HG02571 (cell line): ENCODE results near the gene CCDC85C.
"Not testable (repeated sequence)": the region's sequence is repeated elsewhere in the genome, so short reads cannot be mapped to it uniquely, and the experiment has no call there.

Source experiments
- ATAC-seq: cut with Tn5 transposase; IDR thresholded peaks from one replicate; pipeline ENCODE4 v1.9.1; 2021; ENCODE audit warnings: mild to moderate bottlenecking, moderate library complexity; ENCODE audit not compliant: unreplicated experiment

The CCDC85C gene

GRCh38 chr14:99603471-99604277, at the start of gene CCDC85C:
CCDC85C (minus strand) TSS chr14:99604207; CDS start chr14:99603959, 248 bp downstream.
- no peak for ATAC-seq

DNA sequence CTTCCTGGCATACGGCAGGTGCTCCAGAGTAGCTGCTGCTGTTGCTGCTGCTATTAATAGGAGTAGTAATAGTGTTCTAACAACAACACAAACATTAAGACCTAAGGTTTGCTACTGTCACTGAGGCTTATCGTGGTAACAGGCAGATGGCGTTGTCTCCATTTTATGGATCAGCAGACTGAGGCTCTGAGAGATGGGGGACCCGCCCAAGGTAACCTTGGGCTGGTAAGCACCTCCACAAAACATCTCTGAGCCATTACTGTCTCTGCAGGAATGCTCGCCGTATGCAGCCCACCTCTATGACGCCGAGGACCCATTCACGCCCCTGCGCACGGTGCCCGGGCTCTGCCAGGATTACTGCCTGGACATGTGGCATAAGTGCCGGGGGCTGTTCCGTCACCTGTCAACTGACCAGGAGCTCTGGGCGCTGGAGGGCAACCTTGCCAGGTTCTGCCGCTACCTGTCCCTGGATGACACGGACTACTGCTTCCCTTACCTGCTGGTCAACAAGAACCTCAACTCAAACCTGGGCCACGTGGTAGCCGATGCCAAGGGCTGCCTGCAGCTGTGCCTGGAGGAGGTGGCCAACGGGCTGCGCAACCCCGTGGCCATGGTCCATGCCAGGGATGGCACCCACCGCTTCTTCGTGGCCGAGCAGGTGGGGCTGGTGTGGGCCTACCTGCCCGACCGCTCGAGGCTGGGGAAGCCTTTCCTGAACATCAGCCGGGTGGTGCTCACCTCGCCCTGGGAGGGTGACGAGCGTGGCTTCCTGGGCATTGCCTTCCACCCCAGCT, 48.1 kb upstream of the CCDC85C start:
- no peak for ATAC-seq

DNA sequence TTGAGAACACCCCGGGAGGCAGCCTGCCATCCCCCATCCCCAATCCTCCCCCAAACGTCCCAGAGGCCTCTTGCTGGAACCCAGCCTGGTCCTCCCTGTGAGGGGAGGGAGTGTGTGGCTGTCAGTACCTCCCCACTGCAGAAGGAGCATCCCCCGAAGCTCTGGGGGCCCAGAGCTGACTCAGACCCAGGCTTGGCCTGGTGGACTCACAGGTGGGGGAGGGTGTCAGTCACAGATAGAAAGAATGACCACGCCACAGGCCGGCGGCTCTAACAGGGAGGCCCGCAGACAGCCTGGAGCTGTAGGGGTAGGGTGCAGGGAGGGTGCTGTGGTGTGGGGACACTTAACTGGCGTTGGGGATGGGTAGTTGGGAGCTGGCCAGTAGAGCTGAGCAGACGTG, 46.2 kb upstream of the CCDC85C start:
- ATAC-seq, result no peak

DNA sequence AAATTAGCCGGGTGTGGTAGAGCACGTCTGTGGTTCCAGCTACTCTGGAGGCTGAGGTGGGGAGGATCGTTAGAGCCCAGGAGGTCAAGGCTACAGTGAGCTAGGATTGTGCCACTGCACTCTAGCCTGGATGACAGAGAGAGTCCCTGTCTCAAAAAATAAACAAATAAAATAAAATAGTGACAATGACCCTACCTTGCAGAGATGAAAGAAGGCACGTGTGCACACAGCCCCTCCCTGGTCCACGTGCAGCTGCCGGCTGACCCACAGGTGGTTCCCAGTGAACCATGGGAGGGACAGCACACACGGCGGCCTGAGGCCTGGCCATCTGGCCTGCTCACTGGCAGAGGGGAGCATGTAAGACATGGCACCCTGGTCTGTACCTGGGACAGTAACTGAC, 45.6 kb upstream of the CCDC85C start:
- no peak for ATAC-seq

- ATAC-seq, result no peak
Observed at GRCh38 chr14:99649219-99649618, 45.2 kb upstream of the CCDC85C start.

- ATAC-seq, result no peak
Observed at GRCh38 chr14:99648027-99648784, 44.2 kb upstream of the CCDC85C start.

DNA sequence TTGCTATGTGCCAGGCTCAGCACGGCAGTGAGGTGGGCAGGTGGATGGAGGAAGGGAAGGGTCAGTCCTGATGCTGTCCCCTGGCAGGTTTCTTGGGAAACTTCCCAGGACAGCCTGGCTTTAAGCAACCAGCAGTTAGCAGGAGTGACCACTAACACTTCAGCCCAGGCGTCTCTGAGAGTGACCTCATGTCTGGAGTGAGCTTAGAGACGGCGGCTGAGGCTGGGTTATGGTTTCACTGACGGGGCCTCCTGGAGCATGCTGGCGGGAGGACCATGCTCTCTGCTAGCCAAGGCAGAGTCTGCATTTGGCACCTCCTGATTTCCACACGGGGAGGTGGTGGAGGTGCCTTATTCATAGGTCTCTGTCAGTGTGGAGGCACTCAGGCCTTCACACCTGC, 43.4 kb upstream of the CCDC85C start:
- ATAC-seq, result no peak

DNA sequence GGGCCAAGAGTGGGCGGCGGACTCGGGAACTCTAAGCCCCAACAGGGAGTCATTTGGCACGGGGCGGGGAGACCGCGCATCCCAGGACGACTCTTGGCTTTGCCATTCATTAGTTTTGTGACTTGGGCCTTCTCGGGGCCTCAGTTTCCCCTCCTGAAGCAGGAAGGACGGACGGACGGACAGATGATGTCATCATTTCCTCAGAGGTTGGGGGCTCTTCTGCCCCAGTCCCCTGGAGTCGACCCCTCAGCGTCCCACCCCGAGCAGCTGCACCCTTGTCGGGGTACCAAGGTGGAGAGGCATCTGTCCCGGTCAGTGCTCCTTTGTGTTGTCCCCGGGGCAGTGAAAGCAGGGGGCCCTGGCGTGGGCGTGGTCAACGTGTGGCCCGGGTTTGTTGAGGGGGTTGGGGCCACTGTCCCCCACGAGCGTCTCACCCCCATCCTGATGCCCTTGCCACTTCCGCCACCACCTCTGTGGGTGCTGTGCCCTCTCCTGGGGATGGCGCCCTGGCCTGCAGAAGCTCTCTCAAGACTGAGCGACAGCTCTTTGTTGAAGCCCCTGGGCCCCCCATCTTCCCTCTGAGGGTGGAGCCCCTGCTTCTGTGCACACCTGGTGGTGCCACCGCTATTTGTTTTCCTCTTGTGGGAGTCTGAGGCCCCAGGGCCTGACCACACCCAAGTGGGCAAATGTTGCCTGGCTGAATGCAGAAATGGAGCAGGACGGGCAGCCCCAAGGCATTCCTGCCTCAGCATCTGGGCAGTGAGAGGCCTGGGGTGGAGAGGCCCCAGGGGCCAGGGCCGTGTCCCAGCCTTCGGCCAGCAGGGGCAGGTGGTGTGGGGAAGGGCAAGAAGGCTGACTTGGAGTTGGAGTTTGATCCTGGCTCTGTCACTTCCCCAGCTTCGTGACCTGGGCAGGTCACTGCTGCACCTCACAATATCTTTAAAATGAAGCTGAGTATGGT, 41.8 kb upstream of the CCDC85C start:
- no peak for ATAC-seq

- ATAC-seq, result no peak
Observed at GRCh38 chr14:99644723-99645544, 40.9 kb upstream of the CCDC85C start, which contains the start of gene HHIPL1. HHIPL1 (plus strand) TSS chr14:99645129; CDS start chr14:99645208, 79 bp downstream.

GRCh38 chr14:99644035-99644587, 40.1 kb upstream of the CCDC85C start:
- ATAC-seq, result no peak

DNA sequence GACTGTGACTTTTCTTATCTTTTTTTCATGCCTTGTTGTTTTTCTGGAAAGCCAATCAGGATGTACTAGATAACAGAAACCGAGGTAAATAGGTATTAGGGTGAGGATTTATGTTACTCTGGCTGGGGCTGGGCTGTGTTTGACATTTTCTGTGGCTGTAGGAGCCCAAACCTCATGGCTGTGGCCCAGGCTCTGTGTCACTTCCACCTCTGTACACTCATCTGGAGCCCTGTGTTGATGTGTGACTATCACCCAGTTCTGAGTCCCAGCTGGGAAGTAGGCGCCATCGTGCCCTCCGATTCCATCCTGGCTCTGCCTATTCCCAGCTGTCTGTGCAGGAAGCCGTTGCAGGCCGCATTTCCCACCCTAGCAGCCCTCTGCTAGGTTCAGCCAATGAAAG, 39.3 kb upstream of the CCDC85C start:
- ATAC-seq, result no peak

DNA sequence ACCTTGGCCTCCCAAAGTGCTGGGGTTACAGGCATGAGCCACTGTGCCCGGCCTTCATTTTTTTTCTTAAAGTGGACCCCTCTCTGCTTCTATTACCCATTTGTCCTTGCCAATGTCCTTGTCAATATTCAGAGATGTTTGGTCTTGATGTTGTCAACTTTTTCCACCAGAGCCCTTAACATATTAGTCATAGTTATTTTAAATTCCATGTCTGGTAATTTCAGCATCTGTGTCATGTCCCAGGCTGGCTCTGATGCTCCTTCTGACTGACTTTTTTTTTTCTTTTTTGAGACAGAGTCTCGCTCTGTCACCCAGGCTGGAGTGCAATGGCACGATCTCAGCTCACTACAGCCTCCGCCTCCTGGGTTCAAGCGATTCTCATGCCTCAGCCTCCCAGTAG, 38.8 kb upstream of the CCDC85C start:
- ATAC-seq, result not testable (repeated sequence)

DNA sequence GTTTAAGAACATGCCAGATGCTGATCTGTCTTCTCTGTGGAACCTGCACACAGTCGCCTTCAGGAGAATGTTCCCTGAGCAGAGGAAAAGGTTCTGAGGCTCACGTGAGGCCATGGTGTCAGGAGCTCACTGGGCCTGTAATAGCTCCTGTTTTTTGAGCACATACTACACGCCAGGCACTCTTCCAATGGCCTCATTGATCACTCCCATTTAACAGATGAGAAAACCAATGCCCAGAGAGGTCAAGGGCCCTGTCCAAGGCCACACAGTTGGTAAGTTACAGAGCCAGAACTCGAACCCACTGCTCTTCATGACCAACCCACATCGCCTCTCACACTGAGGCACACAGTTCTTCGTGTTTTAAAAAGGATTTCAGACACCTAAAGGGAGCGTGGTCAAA, 33.6 kb upstream of the CCDC85C start:
- no peak for ATAC-seq

DNA sequence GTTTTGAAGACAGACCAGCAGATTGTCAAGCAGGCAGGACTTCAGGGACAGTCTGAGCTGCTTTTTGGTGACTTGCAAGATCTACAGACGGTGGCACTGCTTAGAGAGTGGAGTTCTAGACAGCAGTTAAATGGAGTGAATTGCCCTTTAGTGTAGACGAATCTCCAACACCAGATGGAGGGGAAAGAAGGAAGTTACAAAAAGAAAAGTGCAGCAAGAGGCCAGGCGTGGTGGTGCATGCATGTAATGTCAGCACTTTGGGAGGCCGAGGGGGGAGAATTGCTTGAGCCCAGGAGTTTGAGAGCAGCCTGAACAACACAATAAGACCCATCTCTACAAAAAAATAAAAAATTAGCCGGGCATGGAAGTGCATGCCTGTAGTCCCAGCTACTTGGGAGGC, 32.5 kb upstream of the CCDC85C start:
- no peak for ATAC-seq

DNA sequence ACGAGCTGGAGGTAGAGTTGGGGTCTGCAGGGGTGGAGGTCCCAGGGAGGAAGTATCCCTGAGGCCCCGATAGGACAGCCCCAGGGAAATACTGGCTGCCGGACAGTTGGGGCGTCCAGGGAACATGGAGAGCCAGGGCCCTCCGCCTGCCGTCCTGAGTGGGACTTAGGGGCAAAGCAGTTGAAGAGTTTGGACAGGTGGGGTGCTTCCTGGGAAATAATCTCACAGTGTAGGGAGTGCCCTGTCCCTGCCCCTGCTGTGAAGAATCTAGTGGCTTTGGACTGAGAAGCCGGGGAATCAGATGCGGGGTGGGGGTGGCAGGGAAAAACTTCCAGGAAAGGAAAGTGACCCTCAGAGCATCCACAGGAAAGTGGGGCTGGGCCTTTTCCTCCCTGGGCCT, 31.1 kb upstream of the CCDC85C start:
- no peak for ATAC-seq

- ATAC-seq, result no peak
Observed at GRCh38 chr14:99634443-99634842, 30.4 kb upstream of the CCDC85C start.

DNA sequence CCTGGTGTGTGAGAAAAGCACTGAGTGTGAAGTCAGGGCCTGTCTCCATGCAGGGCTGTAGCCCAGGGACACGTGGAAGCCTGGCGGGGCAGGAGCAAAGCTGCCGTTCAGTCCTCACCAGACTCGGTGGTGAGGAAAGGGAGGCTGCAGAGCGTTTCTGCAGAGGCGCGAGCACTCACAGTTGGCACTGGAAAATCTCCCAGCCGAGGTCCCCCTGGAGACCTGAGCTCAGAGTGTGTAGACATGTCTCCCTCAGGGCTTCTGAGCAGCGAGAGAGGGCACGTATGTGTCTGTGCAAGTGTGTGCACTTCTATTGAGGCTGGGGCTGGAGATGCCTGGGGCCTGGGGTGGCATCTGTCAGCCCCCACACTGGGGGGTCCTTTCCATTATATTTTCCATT, 29.9 kb upstream of the CCDC85C start:
- no peak for ATAC-seq

DNA sequence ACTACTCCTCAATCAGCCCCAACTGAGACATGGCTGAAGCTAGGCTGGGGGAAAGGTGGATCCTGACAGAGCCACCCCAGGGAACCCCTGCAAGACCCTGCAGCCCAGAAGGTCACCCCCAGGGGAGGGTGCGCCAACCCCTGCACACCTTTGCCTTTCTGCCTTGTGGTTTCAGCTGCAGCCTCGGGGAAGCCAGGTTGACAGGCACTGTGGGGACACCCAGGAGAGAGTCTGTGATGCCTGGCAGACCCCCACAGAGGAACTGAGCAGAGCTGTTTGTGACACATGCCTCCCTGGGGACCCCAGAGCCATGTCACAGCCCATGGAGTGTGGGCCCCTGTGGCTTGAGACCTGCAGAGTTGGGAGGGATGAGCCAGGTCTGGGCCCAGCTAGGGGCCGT, 29.1 kb upstream of the CCDC85C start:
- no peak for ATAC-seq

DNA sequence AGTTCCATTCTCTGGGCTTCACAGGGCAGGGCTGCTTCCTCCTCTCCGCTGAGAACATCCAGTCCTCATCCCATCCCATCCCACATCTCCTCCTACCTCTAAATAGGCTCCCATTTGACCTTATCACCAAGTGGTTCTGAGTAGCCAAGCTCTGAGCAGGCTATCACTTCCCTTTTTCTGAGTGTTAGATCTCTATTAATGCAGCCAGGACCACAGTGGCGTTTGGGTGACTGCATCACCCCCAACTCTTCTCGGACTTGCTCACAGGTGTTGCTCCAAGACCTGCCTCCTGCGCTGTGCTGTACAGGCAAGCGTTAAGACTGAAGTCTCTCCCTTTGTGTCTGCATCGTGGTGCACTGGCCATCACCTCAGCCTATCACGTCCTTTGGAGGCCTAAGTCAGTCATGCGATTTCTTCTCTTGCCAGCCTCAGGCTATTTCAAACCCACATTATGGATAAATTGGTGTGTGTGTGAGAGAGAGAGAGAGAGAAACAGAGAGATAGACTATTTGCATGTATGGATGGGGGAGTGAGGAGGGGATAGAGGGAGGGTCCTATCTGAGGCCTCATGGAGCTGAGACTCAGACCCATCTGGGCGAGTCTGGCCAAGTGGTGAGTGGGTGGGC, 28.5 kb upstream of the CCDC85C start:
- ATAC-seq, result no peak
